IPS-NIHi7 (cell line): ENCODE data around the gene KRT6B.
"Not testable (repeated sequence)": the region's sequence is repeated elsewhere in the genome, so short reads cannot be mapped to it uniquely, and the experiment has no call there.

Source experiments
- DNase-seq: peaks from one replicate; pipeline ENCODE4 v3.0.0; 2012; ENCODE audit warnings: mixed read lengths; ENCODE audit errors: extremely low spot score

KRT6B gene

GRCh38 chr12:52413202-52413601, 38.7 kb downstream of the KRT6B start:
- no peak for DNase-seq

DNA sequence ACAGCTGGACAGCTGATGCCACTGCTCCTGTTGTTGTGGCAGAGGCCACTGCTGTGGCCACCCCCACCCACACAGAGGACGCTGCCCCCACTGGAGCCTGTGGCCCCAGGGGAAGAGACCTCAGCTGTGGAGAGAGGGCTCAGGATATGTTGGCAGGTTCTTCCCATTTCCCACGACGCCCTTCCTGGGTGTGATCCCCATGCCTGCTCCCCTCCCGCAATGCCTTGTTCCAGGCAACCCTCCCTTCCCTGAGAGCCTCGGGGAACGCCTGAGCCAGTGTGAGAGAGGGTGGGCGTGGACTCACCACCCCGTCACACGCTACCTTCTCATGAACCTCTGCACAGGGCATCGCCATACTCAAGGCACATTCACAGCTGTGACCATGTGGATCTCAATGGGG, 40.1 kb downstream of the KRT6B start:
- no peak for DNase-seq

GRCh38 chr12:52410589-52411248, 41.2 kb downstream of the KRT6B start:
- not testable (repeated sequence) for DNase-seq

DNA sequence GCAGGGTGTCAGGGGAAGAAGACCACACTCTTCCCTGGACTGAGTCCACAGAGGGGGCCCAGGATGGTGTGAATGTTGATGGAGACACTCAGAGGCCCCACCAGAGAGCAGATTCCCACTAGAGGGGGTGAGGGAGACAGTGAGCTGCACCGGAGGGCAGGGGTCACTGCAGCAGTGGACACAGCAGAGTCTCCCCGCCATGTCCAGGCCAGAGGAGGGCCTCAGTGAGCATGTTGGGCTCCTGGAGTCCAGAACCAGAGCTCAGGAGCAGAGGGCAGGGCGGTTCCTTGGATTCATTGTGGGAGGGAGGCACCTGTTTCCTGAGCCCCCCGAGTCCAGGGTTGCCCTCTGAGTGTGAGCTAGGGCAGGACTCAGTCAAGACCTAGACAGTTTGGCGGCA, 44.0 kb downstream of the KRT6B start:
- DNase-seq, result no peak

DNA sequence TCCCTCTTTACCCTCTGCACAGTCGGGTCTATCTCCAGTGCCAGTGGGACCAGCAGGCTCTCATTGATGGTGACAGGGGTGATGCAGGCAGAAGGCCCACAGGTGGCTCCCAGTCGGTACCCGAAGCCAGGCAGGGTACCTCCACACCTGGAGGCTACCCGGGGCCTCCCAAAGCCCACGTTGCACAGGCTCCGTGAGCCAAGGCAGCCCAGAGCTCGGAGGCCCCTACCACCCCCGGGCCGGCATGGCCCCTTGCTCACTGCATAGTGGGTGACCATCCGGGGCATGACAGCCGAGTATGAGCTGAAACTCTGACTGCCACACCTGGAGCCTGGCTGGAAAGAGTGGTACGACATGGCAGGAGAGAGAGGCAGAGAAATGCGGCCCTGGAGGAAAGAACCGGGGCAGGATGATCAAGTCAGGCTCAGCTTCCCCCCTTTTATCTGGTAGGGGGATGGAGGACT, 46.0 kb downstream of the KRT6B start, which contains the start of gene KRT82:
KRT82 (minus strand) TSS at position 414 of the 464 bp plus-strand sequence; CDS start at position 356, 58 bp downstream.
- no peak for DNase-seq

DNA sequence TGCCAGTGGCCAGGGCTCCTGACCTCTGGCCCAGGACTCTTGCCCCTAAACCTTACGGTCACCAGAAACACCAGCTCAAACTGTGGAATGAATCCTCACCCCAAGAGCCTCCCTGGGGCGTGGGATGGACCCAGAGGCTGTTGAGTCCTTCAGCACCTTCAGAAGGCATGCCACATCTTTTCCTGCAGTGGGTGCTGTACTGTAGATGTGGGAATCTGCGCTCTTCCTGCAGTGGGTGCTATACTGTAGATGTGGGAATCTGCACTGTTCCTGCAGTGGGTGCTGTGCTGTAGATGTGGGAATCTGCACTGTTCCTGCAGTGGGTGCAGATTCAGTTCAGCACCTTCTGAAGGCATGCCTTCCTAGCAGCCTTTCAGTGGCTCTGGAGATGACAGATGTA, 47.0 kb downstream of the KRT6B start:
- DNase-seq, result no peak

DNA sequence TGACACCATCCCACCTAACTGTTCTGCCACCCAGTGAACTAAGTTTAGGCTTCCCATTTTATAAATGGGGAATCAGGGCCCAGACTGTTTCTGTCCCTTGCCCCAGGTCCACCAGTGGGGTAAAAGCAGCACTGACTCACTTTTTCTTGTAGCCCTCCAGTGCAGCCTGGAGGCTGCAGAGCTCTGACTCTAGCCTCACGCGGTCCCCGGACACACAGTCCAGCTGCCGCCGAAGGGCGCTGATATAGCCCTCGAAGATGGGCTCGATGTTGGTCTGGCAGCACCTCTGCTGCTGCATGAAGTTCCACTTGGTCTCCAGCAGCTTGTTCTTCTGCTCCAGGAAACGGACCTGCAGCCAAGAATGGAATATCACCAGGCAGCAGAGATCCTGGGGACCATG, 48.4 kb downstream of the KRT6B start:
- no peak for DNase-seq

GRCh38 chr12:52402873-52403540, 48.9 kb downstream of the KRT6B start:
- no peak for DNase-seq

GRCh38 chr12:52402377-52402776, 49.6 kb downstream of the KRT6B start:
- no peak for DNase-seq

- DNase-seq, result no peak
Observed at GRCh38 chr12:52401926-52402325, 50.0 kb downstream of the KRT6B start.

DNA sequence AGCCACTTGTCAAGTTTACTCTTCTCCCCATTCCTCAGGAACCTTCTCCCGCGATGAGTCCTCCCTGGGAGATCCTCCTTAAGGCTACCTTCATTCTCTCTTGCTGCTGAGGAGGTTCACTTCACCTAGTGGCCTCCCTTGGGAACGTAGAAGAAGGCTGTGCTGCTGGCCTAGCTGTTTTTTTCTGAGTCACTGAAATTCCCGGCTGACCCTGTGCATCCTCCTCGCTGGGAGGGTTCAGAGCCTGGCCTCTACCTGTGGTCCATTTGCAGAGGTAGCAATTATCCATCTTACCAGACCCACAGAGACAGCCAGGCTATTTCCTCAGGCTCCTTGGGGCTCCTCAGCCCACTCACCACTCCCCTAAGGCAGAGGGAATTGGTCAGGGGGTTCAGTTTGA, 50.4 kb downstream of the KRT6B start:
- no peak for DNase-seq

DNA sequence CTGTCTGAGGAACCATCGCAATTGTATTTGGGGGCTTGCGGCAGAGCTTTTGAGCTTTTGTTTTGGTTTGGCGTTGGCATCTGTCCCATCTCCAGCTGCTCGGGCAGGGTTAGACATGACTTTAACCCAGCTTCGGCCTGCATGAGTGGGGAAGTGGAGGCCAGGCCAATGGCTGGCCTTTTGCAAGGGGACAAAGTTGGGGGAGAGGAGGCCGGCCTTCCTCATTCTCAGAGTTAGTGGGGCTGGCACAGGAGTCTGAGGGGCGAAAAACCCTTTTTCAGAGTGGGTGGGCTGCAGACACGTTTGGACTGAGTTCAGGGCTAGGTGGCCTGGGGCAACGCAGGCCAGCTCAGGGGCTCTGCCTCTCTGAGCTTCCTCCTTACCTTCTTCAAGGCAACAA, 51.0 kb downstream of the KRT6B start:
- DNase-seq, result no peak

DNA sequence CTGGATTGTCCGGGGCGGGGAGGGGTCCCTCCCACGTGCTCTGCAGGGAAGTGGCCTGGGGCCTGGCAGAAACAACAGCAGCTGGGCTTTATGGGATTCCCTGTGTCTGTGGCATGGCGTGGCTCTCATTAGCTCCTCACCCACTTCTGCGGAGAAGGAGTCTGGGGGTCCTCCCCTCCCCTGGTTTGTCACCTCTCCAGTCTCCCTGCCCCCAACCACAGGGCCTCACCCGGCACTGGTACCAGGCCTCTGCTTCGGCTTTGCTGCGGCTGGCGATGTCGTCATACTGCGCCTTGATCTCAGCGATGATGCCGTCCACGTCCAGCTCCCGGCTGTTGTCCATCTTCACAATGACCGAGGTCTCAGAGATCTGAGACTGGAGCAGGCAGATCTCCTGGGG, 52.2 kb downstream of the KRT6B start:
- no peak for DNase-seq

GRCh38 chr12:52398176-52398575, 53.8 kb downstream of the KRT6B start:
- no peak for DNase-seq

GRCh38 chr12:52396656-52397055, 55.3 kb downstream of the KRT6B start:
- DNase-seq, result no peak
